ENCODE measurements around the gene STAT5A. TPM values are rescaled to one million over a fixed set of nuclear protein-coding genes. Genes with fewer than 3 reads are reported as not detected.

Gene STAT5A
- total and polyA plus RNA-seq, 9 of the 15 experiments (the other 6 are each of a cell fraction or from before 2014, with no cell fraction given) = 79.9 to 415 (median 196) TPM

- TF ChIP-seq CREB5 (CRISPR knock-in tag; IDR thresholded peaks at IDR 0.05) = no peak
- TF ChIP-seq ZFX (CRISPR knock-in tag; IDR thresholded peaks at IDR 0.05) = peak; percentile 6; the same call in 1 of the 2 replicates
- TF ChIP-seq NEUROD1 (IDR thresholded peaks at IDR 0.05; ENCODE audit: borderline replicate concordance, low read depth, low read length, partially characterized antibody) = peak; percentile 3
- TF ChIP-seq ZBTB17 (CRISPR knock-in tag; IDR thresholded peaks at IDR 0.05) = no peak
- no peak for TF ChIP-seq SIRT6 (IDR thresholded peaks at IDR 0.05; ENCODE audit: low read depth, low read length)
- no peak for TF ChIP-seq ATF4 (CRISPR knock-in tag; IDR thresholded peaks at IDR 0.05)
- TF ChIP-seq THAP12 (CRISPR knock-in tag; IDR thresholded peaks at IDR 0.05) = no peak
- TF ChIP-seq, protein P1, sequence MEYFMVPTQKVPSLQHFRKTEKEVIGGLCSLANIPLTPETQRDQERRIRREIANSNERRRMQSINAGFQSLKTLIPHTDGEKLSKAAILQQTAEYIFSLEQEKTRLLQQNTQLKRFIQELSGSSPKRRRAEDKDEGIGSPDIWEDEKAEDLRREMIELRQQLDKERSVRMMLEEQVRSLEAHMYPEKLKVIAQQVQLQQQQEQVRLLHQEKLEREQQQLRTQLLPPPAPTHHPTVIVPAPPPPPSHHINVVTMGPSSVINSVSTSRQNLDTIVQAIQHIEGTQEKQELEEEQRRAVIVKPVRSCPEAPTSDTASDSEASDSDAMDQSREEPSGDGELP (CRISPR knock-in tag; IDR thresholded peaks at IDR 0.05; ENCODE audit: borderline replicate concordance) = peak; percentile 32; the same call in 1 of the 2 replicates
- TF ChIP-seq, protein P2, sequence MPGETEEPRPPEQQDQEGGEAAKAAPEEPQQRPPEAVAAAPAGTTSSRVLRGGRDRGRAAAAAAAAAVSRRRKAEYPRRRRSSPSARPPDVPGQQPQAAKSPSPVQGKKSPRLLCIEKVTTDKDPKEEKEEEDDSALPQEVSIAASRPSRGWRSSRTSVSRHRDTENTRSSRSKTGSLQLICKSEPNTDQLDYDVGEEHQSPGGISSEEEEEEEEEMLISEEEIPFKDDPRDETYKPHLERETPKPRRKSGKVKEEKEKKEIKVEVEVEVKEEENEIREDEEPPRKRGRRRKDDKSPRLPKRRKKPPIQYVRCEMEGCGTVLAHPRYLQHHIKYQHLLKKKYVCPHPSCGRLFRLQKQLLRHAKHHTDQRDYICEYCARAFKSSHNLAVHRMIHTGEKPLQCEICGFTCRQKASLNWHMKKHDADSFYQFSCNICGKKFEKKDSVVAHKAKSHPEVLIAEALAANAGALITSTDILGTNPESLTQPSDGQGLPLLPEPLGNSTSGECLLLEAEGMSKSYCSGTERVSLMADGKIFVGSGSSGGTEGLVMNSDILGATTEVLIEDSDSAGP (CRISPR knock-in tag; IDR thresholded peaks at IDR 0.05) = 0 out of 2 replicates have a peak, but pooled peaks have one; percentile 16
- no peak for TF ChIP-seq ZNF780A (CRISPR knock-in tag; IDR thresholded peaks at IDR 0.05)
- peak; percentile 38; the same call in 1 of the 2 replicates for TF ChIP-seq SPI1 (IDR thresholded peaks at IDR 0.05; ENCODE audit: borderline replicate concordance, low read depth, low read length)
- no peak for TF ChIP-seq TEAD2 (tag; IDR thresholded peaks at IDR 0.05)
- TF ChIP-seq DACH1 (IDR thresholded peaks at IDR 0.05; ENCODE audit: partially characterized antibody) = no peak
- TF ChIP-seq SFPQ (IDR thresholded peaks at IDR 0.05; ENCODE audit: low read depth, low read length) = no peak
- TF ChIP-seq POLR2B (IDR thresholded peaks at IDR 0.05; ENCODE audit: low read depth, partially characterized antibody) = no peak
Observed at GRCh38 chr17:42286411-42287221, 1.7 kb upstream of the STAT5A start (continued).

Measured in K562 (cell line).